GOT3 (cell line): Measurements from ENCODE around the gene CYBB.

Experiments
- DNase-seq: peaks from one replicate; lab custom pipeline; 2025; ENCODE audit warnings: mixed read lengths; lab: John Stamatoyannopoulos, UW

Gene CYBB

GRCh38 chrX:37844622-37845021 lies 64.8 kb downstream of the CYBB start:
- no peak for DNase-seq

GRCh38 chrX:37846141-37846540 lies 66.3 kb downstream of the CYBB start:
- no peak for DNase-seq

DNA sequence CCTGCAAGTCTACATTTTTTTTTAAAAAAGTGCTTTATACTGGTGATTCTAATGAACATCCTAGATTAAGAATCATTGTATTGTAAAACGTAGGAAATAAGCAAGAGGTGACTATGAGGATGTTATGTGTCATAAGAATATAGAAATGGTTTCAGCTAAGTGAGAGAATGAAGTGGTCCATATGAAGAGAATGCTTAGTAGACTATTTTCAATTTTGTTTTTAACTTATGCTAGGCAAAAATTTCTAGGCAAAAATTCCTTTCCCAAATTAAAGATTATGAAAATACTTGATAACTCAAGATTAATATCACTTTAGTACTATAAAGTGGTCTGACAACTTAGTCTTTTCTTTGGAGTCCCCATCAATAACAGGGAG lies 66.7 kb downstream of the CYBB start:
- no peak for DNase-seq

- DNase-seq, result no peak
Observed at GRCh38 chrX:37846934-37847732, 67.3 kb downstream of the CYBB start, which contains the start of gene DYNLT3. Gene DYNLT3 (minus strand): TSS chrX:37847571. CDS start chrX:37847510, 61 bp downstream.

DNA sequence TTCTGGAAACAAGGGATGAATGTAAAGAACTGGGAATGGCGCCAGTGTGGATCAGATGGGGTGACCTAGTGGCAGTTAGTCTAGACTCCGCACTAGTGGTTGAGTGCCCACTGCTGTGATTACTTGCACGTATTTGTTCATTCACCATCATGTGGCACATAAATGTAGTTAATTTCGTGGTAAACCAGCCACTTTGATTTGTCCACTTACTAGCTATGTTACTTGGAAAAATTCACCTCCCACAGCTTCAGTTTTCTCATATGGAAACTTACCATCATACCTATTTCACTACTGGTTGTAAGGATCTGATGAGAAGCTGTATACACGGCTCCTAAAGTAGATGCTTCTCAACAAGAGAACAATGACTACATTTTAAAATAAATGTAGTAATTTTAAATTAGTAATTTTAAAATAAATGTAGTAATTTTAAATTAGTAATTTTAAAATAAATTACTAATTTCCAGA lies 67.9 kb downstream of the CYBB start:
- no peak for DNase-seq

DNA sequence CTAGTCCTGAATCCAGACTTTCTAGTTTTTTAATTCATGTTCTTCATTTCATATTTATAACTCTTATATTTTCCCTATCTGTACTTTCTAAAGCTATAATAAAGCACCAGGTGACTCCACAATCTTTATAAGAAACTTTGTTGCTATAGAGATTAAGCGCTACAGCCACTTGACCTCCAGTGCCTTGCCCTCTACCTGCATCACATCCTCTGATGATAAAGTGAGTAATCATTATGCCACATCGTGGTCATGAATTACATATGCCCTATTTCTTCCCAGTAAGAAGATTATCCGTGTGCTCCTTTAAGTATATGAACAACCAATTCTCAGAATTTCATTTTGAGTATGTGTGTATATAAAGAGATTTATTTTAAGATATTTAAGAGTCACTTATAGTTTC lies 74.3 kb downstream of the CYBB start:
- DNase-seq, result no peak

GRCh38 chrX:37854748-37855147 lies 74.9 kb downstream of the CYBB start:
- no peak for DNase-seq

- DNase-seq, result no peak
Observed at GRCh38 chrX:37860721-37861120, 80.9 kb downstream of the CYBB start.

DNA sequence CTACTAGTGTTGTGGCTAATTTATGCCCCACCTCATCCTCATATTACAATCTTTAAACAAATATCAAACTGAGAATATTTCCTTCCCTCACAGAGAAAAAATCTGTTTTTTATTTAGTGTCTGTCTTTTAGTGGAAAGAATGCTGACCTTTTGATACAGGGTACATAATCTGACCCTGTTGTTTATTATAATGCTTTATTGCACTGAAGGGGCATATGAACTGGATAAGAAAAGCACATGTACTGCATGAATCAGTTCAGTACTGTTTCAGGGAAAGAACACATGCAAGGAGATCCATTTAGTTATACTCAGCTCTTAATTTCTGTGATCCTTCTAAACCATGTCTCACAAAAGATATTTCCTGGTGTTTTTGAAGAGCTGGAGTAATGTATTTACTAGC lies 83.0 kb downstream of the CYBB start:
- no peak for DNase-seq
